Endothelial cell of umbilical vein (primary cell): Measurements from ENCODE around the gene CPVL. TPM values are rescaled to one million over a fixed set of nuclear protein-coding genes. Genes with fewer than 3 reads are reported as not detected.

Source experiments
- BruUV-seq: library from RNA; stranded (reverse); fragments of 400-500 nt; replicated peaks from 2 replicates; lab custom pipeline; 2021; lab: Mats Ljungman, UMichigan
- CTCF ChIA-PET: fragments of 300-600, 350-600 bp; sonication (Branson Sonifier 250); formaldehyde crosslinking; loops from one replicate; lab custom pipeline; 2021; ENCODE audit warnings: antibody characterized with exemption, inconsistent platforms; lab: Charles Lee
- POLR2A ChIA-PET: fragments of 300-600, 350-600 bp; sonication (Branson Sonifier 250); formaldehyde crosslinking; loops from one replicate; lab custom pipeline; 2021; ENCODE audit warnings: antibody characterized with exemption, inconsistent platforms; lab: Charles Lee
- DNase-seq: peaks from one replicate; pipeline ENCODE4 v3.0.0-alpha.2; 2011; ENCODE audit warnings: low read depth, low spot score
- FAIRE-seq: peaks from 2 replicates; lab custom pipeline; 2011; peaks lifted over from hg19 to GRCh38; lab: Jason Lieb, UNC
- H2AFZ ChIP-seq: 2 replicates; pipeline ENCODE4 v1.6.0; 2012; ENCODE audit warnings: low read depth, low read length, control low read depth, inconsistent platforms
- H3K27ac ChIP-seq: 2 replicates; pipeline ENCODE4 v1.5.1; 2011; ENCODE audit warnings: low read depth, mild to moderate bottlenecking, control low read depth, low read length, moderate library complexity; ENCODE audit not compliant: insufficient read depth
- H3K27me3 ChIP-seq, 2 experiments: 2 replicates each; pipeline versions ENCODE4 v1.6.0 to v1.6.1; 2011; ENCODE audit warnings: low read length in 2 of 2, mixed read lengths in 1 of 2; ENCODE audit not compliant: control insufficient read depth in 2 of 2, insufficient read depth in 2 of 2
- H3K36me3 ChIP-seq, 2 experiments: 2 replicates in 1 of 2; 3 replicates in 1 of 2; pipeline ENCODE4 v1.5.1; 2011; ENCODE audit warnings: low read length in 2 of 2, mild to moderate bottlenecking in 1 of 2, moderate library complexity in 1 of 2; ENCODE audit not compliant: control insufficient read depth in 2 of 2, insufficient read depth in 2 of 2; ENCODE audit errors: extremely low read depth in 1 of 2
- H3K4me1 ChIP-seq: 3 replicates; pipeline ENCODE4 v1.5.1; 2011; ENCODE audit warnings: mild to moderate bottlenecking, low read length; ENCODE audit not compliant: control insufficient read depth, insufficient read depth; ENCODE audit errors: extremely low read depth
- H3K4me2 ChIP-seq: 2 replicates; pipeline ENCODE4 v1.6.1; 2011; ENCODE audit warnings: low read length, control low read depth, mixed read lengths; ENCODE audit not compliant: insufficient read depth
- H3K4me3 ChIP-seq, 3 experiments: fragments of 200-600 bp in 1 of 3; sonication (generic), shearing (Covaris generic) in 1 of 3; replicated peaks in 1 of 3; 2 replicates each; pipeline ENCODE4 v1.5.1; 2011 to 2016; ENCODE audit warnings: control low read depth in 3 of 3, low read length in 3 of 3, mild to moderate bottlenecking in 2 of 3, inconsistent platforms in 1 of 3, low read depth in 1 of 3, moderate library complexity in 1 of 3; ENCODE audit not compliant: insufficient read depth in 1 of 3
- H3K79me2 ChIP-seq: 2 replicates; pipeline ENCODE4 v1.6.0; 2012; ENCODE audit warnings: low read length, inconsistent platforms; ENCODE audit not compliant: control insufficient read depth, insufficient read depth
- H3K9ac ChIP-seq: replicated peaks from 2 replicates; pipeline ENCODE3; 2011; ENCODE audit warnings: low read length, control low read depth; ENCODE audit not compliant: insufficient read depth; ENCODE audit errors: extremely low read depth
- H3K9me1 ChIP-seq: replicated peaks from 3 replicates; pipeline ENCODE4 v1.6.0; 2011; ENCODE audit warnings: mild to moderate bottlenecking, low read length; ENCODE audit not compliant: control insufficient read depth, insufficient read depth; ENCODE audit errors: extremely low read depth
- H3K9me3 ChIP-seq: replicated peaks from 2 replicates; pipeline ENCODE4 v1.5.1; 2012; ENCODE audit warnings: low read length, inconsistent platforms; ENCODE audit not compliant: control insufficient read depth, insufficient read depth
- H4K20me1 ChIP-seq: replicated peaks from 2 replicates; pipeline ENCODE3; 2011; ENCODE audit warnings: mild to moderate bottlenecking, low read length; ENCODE audit not compliant: control insufficient read depth, insufficient read depth; ENCODE audit errors: extremely low read depth
- EZH2 ChIP-seq: IDR thresholded peaks from 2 replicates; pipeline ENCODE4 v1.6.1; 2012; ENCODE audit warnings: borderline replicate concordance, low read depth, mild to moderate bottlenecking, moderate library complexity, low read length, inconsistent platforms; ENCODE audit not compliant: severe bottlenecking
- FOS ChIP-seq: IDR thresholded peaks from 2 replicates; pipeline ENCODE4 v1.6.1; 2011; ENCODE audit warnings: mild to moderate bottlenecking, low read length, moderate library complexity, borderline replicate concordance; ENCODE audit not compliant: insufficient read depth
- GATA2 ChIP-seq: IDR thresholded peaks from 2 replicates; pipeline ENCODE4 v1.7.0; 2011; ENCODE audit warnings: low read depth, mild to moderate bottlenecking, moderate library complexity, mixed read lengths, low read length; ENCODE audit not compliant: insufficient read length, insufficient read depth
- JUN ChIP-seq: IDR thresholded peaks from 2 replicates; pipeline ENCODE4 v1.6.1; 2011; ENCODE audit warnings: borderline replicate concordance, low read depth; ENCODE audit not compliant: insufficient read length, insufficient read depth
- MYC ChIP-seq: IDR thresholded peaks from one replicate; pipeline ENCODE4 v1.6.1; 2011; ENCODE audit warnings: mild to moderate bottlenecking, low read depth, low read length
- POLR2A ChIP-seq: IDR thresholded peaks from 2 replicates; pipeline ENCODE4 v1.6.1; 2012; ENCODE audit warnings: low read depth, mild to moderate bottlenecking, control low read depth, low read length
- POLR2AphosphoS5 ChIP-seq: IDR thresholded peaks from 2 replicates; pipeline ENCODE4 v1.6.1; 2012; ENCODE audit warnings: low read depth, mild to moderate bottlenecking, control low read depth, low read length, moderate library complexity; ENCODE audit not compliant: insufficient read depth
- dilution Hi-C: fragments of 300-500 bp; cut with MboI; formaldehyde crosslinking; loops from one replicate; pipeline ENCODE4 v1.15.0; 2019; ENCODE audit warnings: low sequenced_read_pairs; ENCODE audit not compliant: extremely low pct_ligation_motif_present
- intact Hi-C: fragments of 100-400 bp; cut with micrococcal nuclease; formaldehyde crosslinking; loops from one replicate; pipeline ENCODE4 v1.10.0; 2022
- polyA plus RNA-seq, 4 experiments: library from polyadenylated mRNA; depleted of rRNA in 3 of 4; stranded (reverse) in 3 of 4; unstranded in 1 of 4; fragments of >200 nt; gene quantifications; 2 replicates each; pipeline versions ENCODE4 v1.2.1 to v1.2.3, GENCODE V29; 2011 to 2012; ENCODE audit warnings: missing spikeins in 1 of 4
- total RNA-seq: library from RNA; stranded (reverse); gene quantifications from 2 replicates; pipeline ENCODE4 v1.2.3, GENCODE V29; 2021
- TF ChIP-seq, protein P1 (sequence below), 2 donors: IDR thresholded peaks; 1 replicate in 1 of 2; 2 replicates in 1 of 2; pipeline ENCODE4 v1.5.1; 2011; ENCODE audit warnings: low read length in 2 of 2, mild to moderate bottlenecking in 2 of 2, moderate library complexity in 2 of 2, control low read depth in 1 of 2, inconsistent platforms in 1 of 2, low read depth in 1 of 2; ENCODE audit not compliant: insufficient read depth in 1 of 2; ENCODE audit errors: extremely low read depth in 1 of 2
- TF ChIP-seq, protein P2 (sequence below): IDR thresholded peaks from 2 replicates; pipeline ENCODE4 v1.6.1; 2011; ENCODE audit not compliant: insufficient read depth, insufficient read length

The CPVL gene
- total and polyA plus RNA-seq, 2 donors (not counting 3 experiments of a cell fraction or from before 2014, with no cell fraction given) = 0.14 TPM; not detected in 1

DNA sequence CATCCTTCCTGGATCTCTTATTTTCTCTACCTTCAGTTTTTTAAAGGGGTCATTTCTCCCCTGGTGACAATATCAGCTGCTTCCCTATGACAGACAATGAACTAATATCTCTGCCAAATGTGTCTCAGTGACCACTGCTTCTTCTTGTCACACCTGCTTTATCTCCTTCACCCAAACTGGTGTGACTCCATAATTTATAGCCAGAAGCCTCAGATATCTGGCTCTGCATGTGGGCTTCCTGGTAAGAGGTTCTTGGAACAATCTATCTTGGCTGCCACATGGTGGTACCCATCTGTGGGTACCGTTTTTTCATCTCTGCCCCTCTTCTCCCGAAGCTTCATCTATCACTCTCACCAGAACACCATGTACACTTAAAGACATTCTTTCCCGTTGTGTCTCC is 37.0 kb downstream of the CPVL start:
- H3K4me2 ChIP-seq = no peak overlapping the region
- H2AFZ ChIP-seq = no peak overlapping the region
- intact Hi-C loops (no loop called here), dilution Hi-C loops (no loop called here)
- H3K27me3 ChIP-seq = peaks cover 8 to 13% of the 10 kb centered on the region in 2 experiments
- H3K79me2 ChIP-seq = no peaks in the 10 kb centered on the region
- H3K4me1 ChIP-seq = peaks cover 7% of the 10 kb centered on the region
- ChIA-PET POLR2A (no interaction called here), CTCF (interaction anchor here (1.4 to 38.9 kb wide), 5 partner anchors 9 to 299 kb away, joined by 4 to 1408 read pairs (median 7); no protein-coding TSS in a partner anchor)
- DNase-seq = no peak
- no peak overlapping the region for H3K9ac ChIP-seq
- no peaks in the 10 kb centered on the region for H3K36me3 ChIP-seq
- no peak overlapping the region for H3K4me3 ChIP-seq
- H3K9me1 ChIP-seq = no peaks in the 10 kb centered on the region
- H3K9me3 ChIP-seq = no peaks in the 10 kb centered on the region
- TF ChIP-seq POLR2A (no peak), GATA2 (no peak), EZH2 (no peak), JUN (no peak), POLR2AphosphoS5 (no peak), MYC (no peak), FOS (no peak)
- TF ChIP-seq, protein P1, sequence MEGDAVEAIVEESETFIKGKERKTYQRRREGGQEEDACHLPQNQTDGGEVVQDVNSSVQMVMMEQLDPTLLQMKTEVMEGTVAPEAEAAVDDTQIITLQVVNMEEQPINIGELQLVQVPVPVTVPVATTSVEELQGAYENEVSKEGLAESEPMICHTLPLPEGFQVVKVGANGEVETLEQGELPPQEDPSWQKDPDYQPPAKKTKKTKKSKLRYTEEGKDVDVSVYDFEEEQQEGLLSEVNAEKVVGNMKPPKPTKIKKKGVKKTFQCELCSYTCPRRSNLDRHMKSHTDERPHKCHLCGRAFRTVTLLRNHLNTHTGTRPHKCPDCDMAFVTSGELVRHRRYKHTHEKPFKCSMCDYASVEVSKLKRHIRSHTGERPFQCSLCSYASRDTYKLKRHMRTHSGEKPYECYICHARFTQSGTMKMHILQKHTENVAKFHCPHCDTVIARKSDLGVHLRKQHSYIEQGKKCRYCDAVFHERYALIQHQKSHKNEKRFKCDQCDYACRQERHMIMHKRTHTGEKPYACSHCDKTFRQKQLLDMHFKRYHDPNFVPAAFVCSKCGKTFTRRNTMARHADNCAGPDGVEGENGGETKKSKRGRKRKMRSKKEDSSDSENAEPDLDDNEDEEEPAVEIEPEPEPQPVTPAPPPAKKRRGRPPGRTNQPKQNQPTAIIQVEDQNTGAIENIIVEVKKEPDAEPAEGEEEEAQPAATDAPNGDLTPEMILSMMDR (IDR thresholded peaks at IDR 0.05; ENCODE audit: extremely low read depth in 1 of 2, insufficient read depth in 1 of 2, low read depth in 1 of 2, low read length in 2 of 2) = no peak
- TF ChIP-seq, protein P2, sequence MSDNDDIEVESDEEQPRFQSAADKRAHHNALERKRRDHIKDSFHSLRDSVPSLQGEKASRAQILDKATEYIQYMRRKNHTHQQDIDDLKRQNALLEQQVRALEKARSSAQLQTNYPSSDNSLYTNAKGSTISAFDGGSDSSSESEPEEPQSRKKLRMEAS = no peak
- no peak overlapping the region for H3K27ac ChIP-seq
- FAIRE-seq = no peak
- no peaks in the 10 kb centered on the region for H4K20me1 ChIP-seq
- BruUV-seq = no TSS peak
